ENCODE measurements around the gene DGKG.

DGKG gene

DNA sequence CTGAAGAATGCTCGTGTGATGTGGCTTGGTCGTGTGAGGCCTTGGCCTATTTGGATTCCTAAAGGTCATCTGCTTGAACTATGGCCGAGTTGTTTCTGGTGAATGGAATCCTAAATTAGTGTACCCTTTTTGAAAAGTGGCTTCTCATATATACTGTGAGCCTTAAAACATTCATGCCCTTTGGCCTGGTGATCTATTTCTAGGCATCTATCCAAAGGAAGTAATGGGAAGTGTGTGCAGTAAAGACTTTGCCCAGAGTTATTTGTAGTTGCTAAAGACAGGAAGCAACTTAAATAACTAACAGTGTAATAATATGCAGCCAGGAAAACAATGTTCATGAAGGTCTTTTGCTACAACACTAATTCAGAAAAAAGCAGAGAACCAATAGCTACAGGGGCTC lies 3.0 kb downstream of the DGKG start:
- TF ChIP-seq, protein P1, sequence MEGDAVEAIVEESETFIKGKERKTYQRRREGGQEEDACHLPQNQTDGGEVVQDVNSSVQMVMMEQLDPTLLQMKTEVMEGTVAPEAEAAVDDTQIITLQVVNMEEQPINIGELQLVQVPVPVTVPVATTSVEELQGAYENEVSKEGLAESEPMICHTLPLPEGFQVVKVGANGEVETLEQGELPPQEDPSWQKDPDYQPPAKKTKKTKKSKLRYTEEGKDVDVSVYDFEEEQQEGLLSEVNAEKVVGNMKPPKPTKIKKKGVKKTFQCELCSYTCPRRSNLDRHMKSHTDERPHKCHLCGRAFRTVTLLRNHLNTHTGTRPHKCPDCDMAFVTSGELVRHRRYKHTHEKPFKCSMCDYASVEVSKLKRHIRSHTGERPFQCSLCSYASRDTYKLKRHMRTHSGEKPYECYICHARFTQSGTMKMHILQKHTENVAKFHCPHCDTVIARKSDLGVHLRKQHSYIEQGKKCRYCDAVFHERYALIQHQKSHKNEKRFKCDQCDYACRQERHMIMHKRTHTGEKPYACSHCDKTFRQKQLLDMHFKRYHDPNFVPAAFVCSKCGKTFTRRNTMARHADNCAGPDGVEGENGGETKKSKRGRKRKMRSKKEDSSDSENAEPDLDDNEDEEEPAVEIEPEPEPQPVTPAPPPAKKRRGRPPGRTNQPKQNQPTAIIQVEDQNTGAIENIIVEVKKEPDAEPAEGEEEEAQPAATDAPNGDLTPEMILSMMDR (IDR thresholded peaks at IDR 0.05; ENCODE audit: low read depth, low read length) = no peak
- no peaks in the 10 kb centered on the region for H3K36me3 ChIP-seq
- H3K9me3 ChIP-seq = no peaks in the 10 kb centered on the region
- H3K4me1 ChIP-seq = no peaks in the 10 kb centered on the region; the same call in 1 of the 2 replicates
- H3K4me3 ChIP-seq (ENCODE audit: low read depth, low read length) = no peak overlapping the region
- peaks cover 21% of the 10 kb centered on the region for H3K27me3 ChIP-seq
- no peak for DNase-seq

DNA sequence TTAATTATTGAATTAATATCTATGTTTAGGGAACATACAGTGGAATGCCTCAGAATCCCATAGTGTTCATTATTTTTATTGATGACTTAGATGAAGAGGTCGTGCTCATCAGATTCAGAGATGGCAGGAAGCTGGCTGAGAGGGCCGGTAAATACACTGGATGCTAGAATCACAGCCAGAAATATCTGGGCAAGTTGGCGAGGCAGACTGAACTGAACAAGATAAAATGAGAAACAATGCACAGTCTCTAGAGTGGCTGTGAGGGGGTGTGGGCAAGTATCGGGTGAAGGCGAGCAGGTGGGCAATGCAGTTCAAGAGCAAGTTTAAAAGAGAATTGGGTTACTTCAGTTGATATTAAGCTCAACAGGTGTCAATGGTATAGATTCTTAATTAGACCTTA lies 5.9 kb downstream of the DGKG start:
- TF ChIP-seq, protein P1 (IDR thresholded peaks at IDR 0.05; ENCODE audit: low read depth, low read length) = no peak
- peaks cover 6% of the 10 kb centered on the region for H3K27me3 ChIP-seq
- no peak for DNase-seq

DNA sequence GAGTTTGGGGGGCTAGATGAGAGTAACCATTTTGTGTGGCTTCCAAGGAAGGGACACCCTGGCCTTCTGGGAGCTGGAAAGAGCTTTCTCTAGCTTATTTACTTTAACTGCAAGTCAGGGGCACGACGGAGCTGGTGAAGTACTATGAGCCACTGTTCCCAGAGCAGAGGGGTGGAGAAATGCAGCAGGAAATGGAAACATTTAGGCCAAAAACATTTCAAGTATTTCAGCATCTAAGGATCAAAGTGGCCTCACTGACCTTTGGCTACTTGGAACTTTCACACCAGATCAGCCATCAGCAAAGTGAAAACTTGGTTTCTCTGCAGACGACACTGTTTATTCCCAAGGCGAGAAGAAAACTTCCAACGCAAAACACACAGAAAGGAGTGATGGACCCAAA lies 7.9 kb downstream of the DGKG start:
- no peaks in the 10 kb centered on the region for H3K4me1 ChIP-seq

More for the DNA sequence above, 5.9 kb downstream of the DGKG start:
- Histone ChIP-seq H3K36me3 (no peaks in the 10 kb centered on the region), H3K9me3 (no peaks in the 10 kb centered on the region), H3K4me3 (ENCODE audit: low read depth, low read length) (no peak overlapping the region), H3K4me1 (no peaks in the 10 kb centered on the region)

GRCh38 chr3:186352369-186352768 lies 9.7 kb downstream of the DGKG start:
- H3K27me3 ChIP-seq = no peaks in the 10 kb centered on the region
- no peak for DNase-seq
- no peaks in the 10 kb centered on the region for H3K4me1 ChIP-seq
- H3K36me3 ChIP-seq = no peaks in the 10 kb centered on the region
- H3K4me3 ChIP-seq (ENCODE audit: low read depth, low read length) = no peak overlapping the region
- TF ChIP-seq, protein P1 (IDR thresholded peaks at IDR 0.05; ENCODE audit: low read depth, low read length) = no peak
- H3K9me3 ChIP-seq = no peaks in the 10 kb centered on the region

More for the DNA sequence above, 7.9 kb downstream of the DGKG start:
- no peak for DNase-seq
- Histone ChIP-seq H3K4me3 (ENCODE audit: low read depth, low read length) (no peak overlapping the region), H3K27me3 (no peaks in the 10 kb centered on the region), H3K9me3 (no peaks in the 10 kb centered on the region), H3K36me3 (no peaks in the 10 kb centered on the region)
- TF ChIP-seq, protein P1 (IDR thresholded peaks at IDR 0.05; ENCODE audit: low read depth, low read length) = no peak

- TF ChIP-seq, protein P1 (IDR thresholded peaks at IDR 0.05; ENCODE audit: low read depth, low read length) = no peak
- Histone ChIP-seq H3K9me3 (no peaks in the 10 kb centered on the region), H3K27me3 (no peaks in the 10 kb centered on the region), H3K4me1 (no peaks in the 10 kb centered on the region), H3K4me3 (ENCODE audit: low read depth, low read length) (no peak overlapping the region), H3K36me3 (no peaks in the 10 kb centered on the region)
- no peak for DNase-seq
Measured at GRCh38 chr3:186342197-186342596, 19.8 kb downstream of the DGKG start.

DNA sequence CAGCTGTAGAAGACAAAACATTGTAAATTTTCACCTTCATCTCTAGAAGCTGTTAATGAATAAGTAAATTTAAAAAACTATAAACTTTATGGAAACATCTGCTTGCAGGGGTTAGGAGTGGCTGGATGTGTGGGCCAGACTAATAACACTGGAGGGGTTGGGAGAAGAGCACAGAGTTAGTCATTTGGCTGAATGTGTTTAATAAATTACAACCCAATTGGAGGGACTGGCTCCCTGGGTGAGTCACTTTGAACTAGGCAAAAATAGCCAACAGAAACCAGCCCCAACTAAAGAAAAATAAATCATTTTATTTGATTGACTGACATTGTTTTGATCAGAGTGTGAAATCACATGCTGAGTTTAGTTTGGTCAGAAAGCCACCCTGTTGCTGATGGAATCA lies 21.8 kb downstream of the DGKG start:
- Histone ChIP-seq H3K4me3 (ENCODE audit: low read depth, low read length) (no peak overlapping the region), H3K9me3 (no peaks in the 10 kb centered on the region), H3K27me3 (no peaks in the 10 kb centered on the region), H3K4me1 (no peaks in the 10 kb centered on the region), H3K36me3 (no peaks in the 10 kb centered on the region)
- TF ChIP-seq, protein P1 (IDR thresholded peaks at IDR 0.05; ENCODE audit: low read depth, low read length) = no peak
- DNase-seq = no peak

All from BE2C (cell line).